RWPE1 (cell line): ENCODE data around the gene TEX2.

ENCODE experiments used
- CTCF ChIA-PET: fragments of 350-600 bp; sonication (Branson Sonifier 250); formaldehyde crosslinking; extraction: SDS; loops from one replicate; lab custom pipeline; 2021; lab: Yijun Ruan, JAX
- POLR2A ChIA-PET: fragments of 400-600 bp; formaldehyde crosslinking; extraction: SDS; loops from one replicate; lab custom pipeline; 2020; ENCODE audit warnings: antibody characterized with exemption; ENCODE audit not compliant: low non-redundant PET; lab: Yijun Ruan, JAX
- DNase-seq: peaks from one replicate; pipeline ENCODE4 v3.0.0; 2012; ENCODE audit warnings: low spot score
- H3K27ac ChIP-seq: fragments of 450-650 bp; 2 replicates; pipeline ENCODE4 v1.5.1; 2017
- CTCF ChIP-seq: fragments of 450-650 bp; conservative IDR thresholded peaks from 2 replicates; pipeline ENCODE4 v1.5.1; 2017; ENCODE audit warnings: low read depth, mild to moderate bottlenecking

TEX2 gene

GRCh38 chr17:64102627-64103390 is 160.3 kb downstream of the TEX2 start:
- CTCF ChIA-PET = interaction anchor here (0.5 kb wide), 1 partner anchor 27 kb away, joined by 3 read pairs; no protein-coding TSS in a partner anchor
- H3K27ac ChIP-seq = no peak overlapping the region
- no peak for TF ChIP-seq CTCF
- POLR2A ChIA-PET = no interaction called here
- no peak for DNase-seq

- H3K27ac ChIP-seq = no peak overlapping the region
- ChIA-PET CTCF (interaction anchor here (0.8 kb wide), 1 partner anchor 170 kb away, joined by 3 read pairs; no protein-coding TSS in a partner anchor), POLR2A (no interaction called here)
- no peak for DNase-seq
- no peak for TF ChIP-seq CTCF
Observed at GRCh38 chr17:64099543-64099942, 163.5 kb downstream of the TEX2 start.
